ENCODE data around the gene NVL. TPM values are rescaled to one million over a fixed set of nuclear protein-coding genes. Genes with fewer than 3 reads are reported as not detected.

The NVL gene
- total RNA-seq, 1 experiment from 2014 or later = 21.9 TPM

- CTCF ChIA-PET = no interaction called here
- H4K20me1 ChIP-seq (ENCODE audit: insufficient read depth) = no peaks in the 10 kb centered on the region
- H2AFZ ChIP-seq (ENCODE audit: low read depth, low read length, poor library complexity, severe bottlenecking) = no peak overlapping the region
- DNase-seq (ENCODE audit: low read depth, low spot score) (no peak), ATAC-seq (no peak)
- H3K9me2 ChIP-seq (ENCODE audit: insufficient read depth) = no peaks in the 10 kb centered on the region
- H3K4me1 ChIP-seq (ENCODE audit: control insufficient read depth in 1 of 2, insufficient read depth in 2 of 2, low read length in 2 of 2) = no peaks in the 10 kb centered on the region
- no peak overlapping the region for H3K9ac ChIP-seq (ENCODE audit: low read length)
- no peaks in the 10 kb centered on the region for H3K27me3 ChIP-seq (ENCODE audit: insufficient read depth, low read length)
- TF ChIP-seq CEBPB (IDR thresholded peaks at IDR 0.05; ENCODE audit: low read depth) (no peak), JUND (IDR thresholded peaks at IDR 0.05) (no peak), ZFX (IDR thresholded peaks at IDR 0.05) (no peak), ZNF274 (IDR thresholded peaks at IDR 0.05; ENCODE audit: low read depth, low read length) (no peak), REST (IDR thresholded peaks at IDR 0.05; ENCODE audit: low read depth) (no peak), SP1 (IDR thresholded peaks at IDR 0.05; ENCODE audit: low read depth) (no peak), ZBTB33 (IDR thresholded peaks at IDR 0.05; ENCODE audit: extremely low read depth, insufficient replicate concordance, low read length) (no peak), RAD21 (IDR thresholded peaks at IDR 0.05; ENCODE audit: low read depth) (no peak), EZH2 (IDR thresholded peaks at IDR 0.05) (no peak), EZH2phosphoT487 (IDR thresholded peaks at IDR 0.05; ENCODE audit: borderline replicate concordance) (no peak)
- no peak overlapping the region for H3K4me2 ChIP-seq (ENCODE audit: low read length)
- intact Hi-C loops (cut with micrococcal nuclease) = no loop called here
- no peak overlapping the region for H3K4me3 ChIP-seq (replicated peaks in 1 of 2; ENCODE audit: low read depth in 1 of 2, low read length in 2 of 2)
- peaks cover 3 to 18% of the 10 kb centered on the region in 2 experiments; a peak in 2 of 4 replicates for H3K36me3 ChIP-seq (ENCODE audit: control insufficient read depth in 1 of 2, insufficient read depth in 2 of 2, low read length in 2 of 2)
- H3K27ac ChIP-seq (ENCODE audit: low read depth, low read length) = no peak overlapping the region
- POLR2A ChIA-PET = no interaction called here
- H3K79me2 ChIP-seq (ENCODE audit: insufficient read depth, low read length) = no peaks in the 10 kb centered on the region
- BruUV-seq (replicated peaks) = no TSS peak
- RAD21 ChIA-PET (ENCODE audit: low non-redundant PET in 1 of 2, low total read pairs in 2 of 2, uncharacterized antibody in 2 of 2, unreplicated experiment in 2 of 2) = no interaction called here
- H3K9me3 ChIP-seq (ENCODE audit: control insufficient read depth in 1 of 2, insufficient read depth in 1 of 2, low read depth in 1 of 2, low read length in 2 of 2) = no peaks in the 10 kb centered on the region
Measured at GRCh38 chr1:224273641-224274040, 56.3 kb downstream of the NVL start.

Data from HCT116 (cell line).